Pancreas (tissue), 10 donors: Measurements from ENCODE around the gene CACNA2D3. TPM values are rescaled to one million over a fixed set of nuclear protein-coding genes. Genes with fewer than 3 reads are reported as not detected.

Experiments
- ATAC-seq, 4 donors: fragments of 200-7000 bp; cut with Tn5 transposase; one replicate each; pipeline versions ENCODE4 v1.8.0 to v1.9.1; 2020; ENCODE audit warnings: mild to moderate bottlenecking in 4 of 4, moderate library complexity in 4 of 4
- DNase-seq, 6 donors: peaks; one replicate each; pipeline ENCODE4 v3.0.0-alpha.2; 2020
- FAIRE-seq: peaks from 2 replicates; lab custom pipeline; 2012; peaks lifted over from hg19 to GRCh38; lab: Jason Lieb, UNC
- H3K27ac ChIP-seq, 4 donors: fragments of 200-600 bp; sonication (generic); 1 replicate in 3 of 4; 2 replicates in 1 of 4; pipeline versions ENCODE4 v1.5.0 to v1.8.0; 2020
- H3K27me3 ChIP-seq, 4 donors: fragments of 200-600 bp; one replicate each; pipeline ENCODE4 v1.8.0; 2021
- H3K36me3 ChIP-seq, 3 donors: fragments of 200-600 bp; sonication (generic) in 1 of 3; one replicate each; pipeline versions ENCODE4 v1.5.0 to v1.8.0; 2020 to 2021
- H3K4me1 ChIP-seq, 3 donors: fragments of 200-600 bp; one replicate each; pipeline ENCODE4 v1.8.0; 2021
- H3K4me3 ChIP-seq, 4 donors: fragments of 200-600 bp; sonication (generic) in 2 of 4; one replicate each; pipeline versions ENCODE4 v1.5.0 to v1.8.0; 2020 to 2021
- H3K9me3 ChIP-seq, 4 donors: fragments of 200-600 bp; one replicate each; pipeline ENCODE4 v1.8.0; 2021
- CTCF ChIP-seq, 4 donors: fragments of 200-600 bp; sonication (generic) in 3 of 4; IDR thresholded peaks; one replicate each; pipeline versions ENCODE4 v1.5.0 to v1.8.0; 2021; ENCODE audit warnings: antibody characterized with exemption in 4 of 4
- WGBS, 2 donors: extraction: QIAGEN DNeasy Blood & Tissue Kit; methylation state at CpG; one replicate each; pipeline ENCODE4 v1.1.7; 2013; 5-methylcytosine and 5-hydroxymethylcytosine counted together
- intact Hi-C, 3 donors: fragments of 100-400 bp; cut with DNase I; formaldehyde crosslinking; loops; one replicate each; pipeline versions ENCODE4 v1.11.1 to v1.14.2; 2022
- polyA plus RNA-seq, 2 donors: library from polyadenylated mRNA; stranded (reverse); fragments of 200-250 nt; gene quantifications; one replicate each; pipeline ENCODE4 v1.2.3, GENCODE V29; 2013
- total RNA-seq, 6 donors: library from RNA; stranded (reverse); fragmentation: NEBNext Ultra II Directional in 4 of 6; extraction: Animal tissue kit (Norgen Biotek cat#: 25700) in 4 of 6; gene quantifications; one replicate each; pipeline versions ENCODE4 v1.2.1 to v1.2.4, GENCODE V29; 2021 to 2023
- donor health status: healthy with polysubstance abuse.
- donor health status: DM: no; HTN: no; CAD: no; lungs with moderate emphysema.
- donor health status: DM: no; HTN: no; CAD: no.
- donor health status: control.
- donor health status: control.
- donor health status: Bipolar disorder and iron deficiency.
- donor health status: DM: yes; HTN: yes; CAD: no.
- donor health status: DM: no; HTN: no; CAD: no.
- donor health status: DM: no; HTN: no; CAD: no.
- donor health status: DM: yes; HTN: yes; CAD: no.

Gene CACNA2D3
- total and polyA plus RNA-seq, 8 donors = 0.19 to 0.75 (median 0.37) TPM; not detected in 2

- H3K4me3 ChIP-seq = no peak overlapping the region
- no peaks in the 10 kb centered on the region for H3K27me3 ChIP-seq
- intact Hi-C loops = no loop called here
- TF ChIP-seq CTCF (IDR thresholded peaks at IDR 0.05) = no peak
- ATAC-seq (no peak), FAIRE-seq (no peak), DNase-seq (no peak)
- no peaks in the 10 kb centered on the region for H3K9me3 ChIP-seq
- H3K27ac ChIP-seq = no peak overlapping the region
- H3K4me1 ChIP-seq = no peaks in the 10 kb centered on the region
- WGBS, 2 donors = 59 to 65% methylated on average over 8 of the region's 8 CpGs
- no peaks in the 10 kb centered on the region for H3K36me3 ChIP-seq
Observed at GRCh38 chr3:54670201-54671000, 548.0 kb downstream of the CACNA2D3 start.

- no peaks in the 10 kb centered on the region for H3K27me3 ChIP-seq
- 8 to 10% methylated on average over 2 of the region's 2 CpGs for WGBS, 2 donors
- no peak for FAIRE-seq
- intact Hi-C loops = no loop called here
- H3K27ac ChIP-seq = no peak overlapping the region
- no peak for TF ChIP-seq CTCF (IDR thresholded peaks at IDR 0.05)
- ATAC-seq = peak in 1 of 4 donors; percentile 53
- no peaks in the 10 kb centered on the region for H3K4me1 ChIP-seq
- H3K4me3 ChIP-seq = no peak overlapping the region
- H3K9me3 ChIP-seq = no peaks in the 10 kb centered on the region
- no peaks in the 10 kb centered on the region for H3K36me3 ChIP-seq
- DNase-seq = no peak
Observed at GRCh38 chr3:54671511-54671910, 549.2 kb downstream of the CACNA2D3 start.

- intact Hi-C loops = no loop called here
- Histone ChIP-seq H3K4me3 (no peak overlapping the region), H3K4me1 (no peaks in the 10 kb centered on the region), H3K27ac (no peak overlapping the region), H3K9me3 (no peaks in the 10 kb centered on the region), H3K27me3 (no peaks in the 10 kb centered on the region), H3K36me3 (no peaks in the 10 kb centered on the region)
- FAIRE-seq (no peak), DNase-seq (no peak), ATAC-seq (no peak)
- TF ChIP-seq CTCF (IDR thresholded peaks at IDR 0.05) = no peak
- WGBS, 2 donors = 73 to 78% methylated on average over 5 of the region's 5 CpGs
Observed at GRCh38 chr3:54676087-54676486, 553.7 kb downstream of the CACNA2D3 start.

GRCh38 chr3:54681706-54682105, 559.4 kb downstream of the CACNA2D3 start:
- H3K36me3 ChIP-seq = no peaks in the 10 kb centered on the region
- TF ChIP-seq CTCF (IDR thresholded peaks at IDR 0.05) = no peak
- H3K27me3 ChIP-seq = no peaks in the 10 kb centered on the region
- H3K4me3 ChIP-seq = no peak overlapping the region
- H3K4me1 ChIP-seq = no peaks in the 10 kb centered on the region
- ATAC-seq = no peak
- WGBS, 2 donors = 75 to 85% methylated on average over 6 of the region's 6 CpGs
- DNase-seq = no peak
- no peak for FAIRE-seq
- intact Hi-C loops = no loop called here
- no peaks in the 10 kb centered on the region for H3K9me3 ChIP-seq
- no peak overlapping the region for H3K27ac ChIP-seq

- Histone ChIP-seq H3K4me1 (no peaks in the 10 kb centered on the region), H3K27ac (no peak overlapping the region), H3K9me3 (no peaks in the 10 kb centered on the region), H3K27me3 (no peaks in the 10 kb centered on the region), H3K36me3 (no peaks in the 10 kb centered on the region), H3K4me3 (no peak overlapping the region)
- FAIRE-seq (no peak), DNase-seq (no peak), ATAC-seq (no peak)
- TF ChIP-seq CTCF (IDR thresholded peaks at IDR 0.05) = no peak
- WGBS, 2 donors = 73 to 79% methylated on average over 2 of the region's 2 CpGs
- intact Hi-C loops = no loop called here
Observed at GRCh38 chr3:54685213-54685612, 562.9 kb downstream of the CACNA2D3 start.
